Liver (tissue), 3 donors: Measurements from ENCODE around the gene RASSF9.

ENCODE experiments used
- GABPA ChIP-seq, 2 donors: IDR thresholded peaks in 1 of 2; conservative IDR thresholded peaks in 1 of 2; 2 replicates each; pipeline ENCODE4 v1.6.1; 2016; ENCODE audit warnings: antibody characterized with exemption in 2 of 2, mild to moderate bottlenecking in 1 of 2, moderate library complexity in 1 of 2
- HNF4A ChIP-seq, 2 donors: conservative IDR thresholded peaks; 2 replicates each; pipeline ENCODE4 v1.6.1; 2016; ENCODE audit warnings: antibody characterized with exemption in 2 of 2, mild to moderate bottlenecking in 2 of 2
- HNF4G ChIP-seq: IDR thresholded peaks from 2 replicates; pipeline ENCODE4 v1.6.1; 2016; ENCODE audit warnings: antibody characterized with exemption
- JUND ChIP-seq, 2 donors: IDR thresholded peaks; 2 replicates each; pipeline ENCODE4 v1.6.1; 2016; ENCODE audit warnings: antibody characterized with exemption in 2 of 2
- RAD21 ChIP-seq, 2 donors: IDR thresholded peaks; 2 replicates each; pipeline ENCODE4 v1.6.1; 2016; ENCODE audit warnings: antibody characterized with exemption in 2 of 2, mild to moderate bottlenecking in 2 of 2
- SP1 ChIP-seq: IDR thresholded peaks from 2 replicates; pipeline ENCODE4 v1.6.1; 2018; ENCODE audit warnings: antibody characterized with exemption, mild to moderate bottlenecking
- TAF1 ChIP-seq: conservative IDR thresholded peaks from 2 replicates; pipeline ENCODE4 v1.6.1; 2016; ENCODE audit warnings: antibody characterized with exemption, mild to moderate bottlenecking
- YY1 ChIP-seq: IDR thresholded peaks from 2 replicates; pipeline ENCODE4 v1.6.1; 2016; ENCODE audit warnings: antibody characterized with exemption, mild to moderate bottlenecking
- TF ChIP-seq, protein P1 (sequence below): fragments of 150-350 bp; IDR thresholded peaks from 2 replicates; pipeline ENCODE4 v1.5.1; 2017; ENCODE audit warnings: improper control_type of control experiment, low read depth, low read length; ENCODE audit not compliant: missing input control
- TF ChIP-seq, protein P2 (sequence below): IDR thresholded peaks from 2 replicates; pipeline ENCODE4 v1.6.1; 2016; ENCODE audit warnings: antibody characterized with exemption
- TF ChIP-seq, protein P3 (sequence below): IDR thresholded peaks from 2 replicates; pipeline ENCODE4 v1.6.1; 2016; ENCODE audit warnings: antibody characterized with exemption, mild to moderate bottlenecking
- TF ChIP-seq, protein P4 (sequence below): IDR thresholded peaks from 2 replicates; pipeline ENCODE4 v1.6.1; 2016; ENCODE audit warnings: antibody characterized with exemption
- TF ChIP-seq, protein P5 (sequence below): IDR thresholded peaks from 2 replicates; pipeline ENCODE4 v1.6.1; 2016; ENCODE audit warnings: antibody characterized with exemption
- donor health status: healthy.
- donor health status: healthy.

DNA sequence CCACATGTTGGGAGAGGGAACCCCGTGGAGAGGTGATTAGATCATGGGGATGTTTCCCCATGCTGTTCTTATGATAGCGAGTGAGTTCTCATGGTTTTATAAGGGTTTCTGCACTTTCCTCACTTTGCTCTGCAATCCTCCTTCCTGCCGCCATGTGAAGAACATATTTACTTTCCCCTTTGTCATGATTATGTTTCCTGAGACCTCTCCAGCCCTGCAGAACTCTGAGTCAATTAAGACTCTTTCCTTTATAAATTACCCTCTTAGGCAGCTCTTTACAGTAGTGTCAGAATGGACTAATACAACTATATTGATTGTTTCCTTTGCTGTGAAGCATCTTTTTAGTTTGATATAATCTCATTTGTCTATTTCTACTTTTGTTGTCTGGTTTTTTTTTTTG, 13.1 kb upstream of the RASSF9 start:
- TF ChIP-seq, protein P1, sequence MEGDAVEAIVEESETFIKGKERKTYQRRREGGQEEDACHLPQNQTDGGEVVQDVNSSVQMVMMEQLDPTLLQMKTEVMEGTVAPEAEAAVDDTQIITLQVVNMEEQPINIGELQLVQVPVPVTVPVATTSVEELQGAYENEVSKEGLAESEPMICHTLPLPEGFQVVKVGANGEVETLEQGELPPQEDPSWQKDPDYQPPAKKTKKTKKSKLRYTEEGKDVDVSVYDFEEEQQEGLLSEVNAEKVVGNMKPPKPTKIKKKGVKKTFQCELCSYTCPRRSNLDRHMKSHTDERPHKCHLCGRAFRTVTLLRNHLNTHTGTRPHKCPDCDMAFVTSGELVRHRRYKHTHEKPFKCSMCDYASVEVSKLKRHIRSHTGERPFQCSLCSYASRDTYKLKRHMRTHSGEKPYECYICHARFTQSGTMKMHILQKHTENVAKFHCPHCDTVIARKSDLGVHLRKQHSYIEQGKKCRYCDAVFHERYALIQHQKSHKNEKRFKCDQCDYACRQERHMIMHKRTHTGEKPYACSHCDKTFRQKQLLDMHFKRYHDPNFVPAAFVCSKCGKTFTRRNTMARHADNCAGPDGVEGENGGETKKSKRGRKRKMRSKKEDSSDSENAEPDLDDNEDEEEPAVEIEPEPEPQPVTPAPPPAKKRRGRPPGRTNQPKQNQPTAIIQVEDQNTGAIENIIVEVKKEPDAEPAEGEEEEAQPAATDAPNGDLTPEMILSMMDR, result no peak
- no peak for TF ChIP-seq TAF1
- TF ChIP-seq, protein P2, sequence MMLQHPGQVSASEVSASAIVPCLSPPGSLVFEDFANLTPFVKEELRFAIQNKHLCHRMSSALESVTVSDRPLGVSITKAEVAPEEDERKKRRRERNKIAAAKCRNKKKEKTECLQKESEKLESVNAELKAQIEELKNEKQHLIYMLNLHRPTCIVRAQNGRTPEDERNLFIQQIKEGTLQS, result no peak
- no peak for TF ChIP-seq SP1
- TF ChIP-seq, protein P3, sequence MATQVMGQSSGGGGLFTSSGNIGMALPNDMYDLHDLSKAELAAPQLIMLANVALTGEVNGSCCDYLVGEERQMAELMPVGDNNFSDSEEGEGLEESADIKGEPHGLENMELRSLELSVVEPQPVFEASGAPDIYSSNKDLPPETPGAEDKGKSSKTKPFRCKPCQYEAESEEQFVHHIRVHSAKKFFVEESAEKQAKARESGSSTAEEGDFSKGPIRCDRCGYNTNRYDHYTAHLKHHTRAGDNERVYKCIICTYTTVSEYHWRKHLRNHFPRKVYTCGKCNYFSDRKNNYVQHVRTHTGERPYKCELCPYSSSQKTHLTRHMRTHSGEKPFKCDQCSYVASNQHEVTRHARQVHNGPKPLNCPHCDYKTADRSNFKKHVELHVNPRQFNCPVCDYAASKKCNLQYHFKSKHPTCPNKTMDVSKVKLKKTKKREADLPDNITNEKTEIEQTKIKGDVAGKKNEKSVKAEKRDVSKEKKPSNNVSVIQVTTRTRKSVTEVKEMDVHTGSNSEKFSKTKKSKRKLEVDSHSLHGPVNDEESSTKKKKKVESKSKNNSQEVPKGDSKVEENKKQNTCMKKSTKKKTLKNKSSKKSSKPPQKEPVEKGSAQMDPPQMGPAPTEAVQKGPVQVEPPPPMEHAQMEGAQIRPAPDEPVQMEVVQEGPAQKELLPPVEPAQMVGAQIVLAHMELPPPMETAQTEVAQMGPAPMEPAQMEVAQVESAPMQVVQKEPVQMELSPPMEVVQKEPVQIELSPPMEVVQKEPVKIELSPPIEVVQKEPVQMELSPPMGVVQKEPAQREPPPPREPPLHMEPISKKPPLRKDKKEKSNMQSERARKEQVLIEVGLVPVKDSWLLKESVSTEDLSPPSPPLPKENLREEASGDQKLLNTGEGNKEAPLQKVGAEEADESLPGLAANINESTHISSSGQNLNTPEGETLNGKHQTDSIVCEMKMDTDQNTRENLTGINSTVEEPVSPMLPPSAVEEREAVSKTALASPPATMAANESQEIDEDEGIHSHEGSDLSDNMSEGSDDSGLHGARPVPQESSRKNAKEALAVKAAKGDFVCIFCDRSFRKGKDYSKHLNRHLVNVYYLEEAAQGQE, result no peak
- no peak for TF ChIP-seq JUND (IDR thresholded peaks at IDR 0.05)
- no peak for TF ChIP-seq YY1
- TF ChIP-seq RAD21 (IDR thresholded peaks at IDR 0.05), result no peak
- no peak for TF ChIP-seq GABPA (IDR thresholded peaks at IDR 0.05 in 1 of 2, conservative IDR thresholded peaks at IDR 0.05 in 1 of 2)
- no peak for TF ChIP-seq HNF4G
- no peak for TF ChIP-seq HNF4A (conservative IDR thresholded peaks at IDR 0.05)
- TF ChIP-seq, protein P4, sequence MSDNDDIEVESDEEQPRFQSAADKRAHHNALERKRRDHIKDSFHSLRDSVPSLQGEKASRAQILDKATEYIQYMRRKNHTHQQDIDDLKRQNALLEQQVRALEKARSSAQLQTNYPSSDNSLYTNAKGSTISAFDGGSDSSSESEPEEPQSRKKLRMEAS, result no peak
- TF ChIP-seq, protein P5, sequence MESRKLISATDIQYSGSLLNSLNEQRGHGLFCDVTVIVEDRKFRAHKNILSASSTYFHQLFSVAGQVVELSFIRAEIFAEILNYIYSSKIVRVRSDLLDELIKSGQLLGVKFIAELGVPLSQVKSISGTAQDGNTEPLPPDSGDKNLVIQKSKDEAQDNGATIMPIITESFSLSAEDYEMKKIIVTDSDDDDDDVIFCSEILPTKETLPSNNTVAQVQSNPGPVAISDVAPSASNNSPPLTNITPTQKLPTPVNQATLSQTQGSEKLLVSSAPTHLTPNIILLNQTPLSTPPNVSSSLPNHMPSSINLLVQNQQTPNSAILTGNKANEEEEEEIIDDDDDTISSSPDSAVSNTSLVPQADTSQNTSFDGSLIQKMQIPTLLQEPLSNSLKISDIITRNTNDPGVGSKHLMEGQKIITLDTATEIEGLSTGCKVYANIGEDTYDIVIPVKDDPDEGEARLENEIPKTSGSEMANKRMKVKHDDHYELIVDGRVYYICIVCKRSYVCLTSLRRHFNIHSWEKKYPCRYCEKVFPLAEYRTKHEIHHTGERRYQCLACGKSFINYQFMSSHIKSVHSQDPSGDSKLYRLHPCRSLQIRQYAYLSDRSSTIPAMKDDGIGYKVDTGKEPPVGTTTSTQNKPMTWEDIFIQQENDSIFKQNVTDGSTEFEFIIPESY, result no peak
